Skeletal muscle satellite cell (primary cell): ENCODE data around the gene TSPAN11.
A peak's percentile ranks its signal among the peaks of the same experiment; 100 is the strongest.
"Not testable (repeated sequence)": the region's sequence is repeated elsewhere in the genome, so short reads cannot be mapped to it uniquely, and the experiment has no call there.

ENCODE experiments used
- H3K27me3 ChIP-seq: 2 replicates; pipeline ENCODE4 v1.7.0; 2013; ENCODE audit warnings: low read length; ENCODE audit not compliant: control insufficient read depth, insufficient read depth
- H3K36me3 ChIP-seq: 2 replicates; pipeline ENCODE4 v1.7.0; 2013; ENCODE audit warnings: mild to moderate bottlenecking, control low read depth, low read length; ENCODE audit not compliant: insufficient read depth
- H3K4me1 ChIP-seq: 2 replicates; pipeline ENCODE4 v1.7.0; 2013; ENCODE audit warnings: low read length; ENCODE audit not compliant: control insufficient read depth, insufficient read depth
- H3K4me2 ChIP-seq: 2 replicates; pipeline ENCODE4 v1.7.0; 2013; ENCODE audit warnings: mild to moderate bottlenecking, low read length
- H3K4me3 ChIP-seq: 2 replicates; pipeline ENCODE4 v1.7.0; 2013; ENCODE audit warnings: low read length
- H3K9ac ChIP-seq: 2 replicates; pipeline ENCODE4 v1.7.0; 2013; ENCODE audit warnings: mild to moderate bottlenecking, low read depth, low read length, moderate library complexity
- H3K9me3 ChIP-seq: replicated peaks from 2 replicates; pipeline ENCODE4 v1.7.0; 2013; ENCODE audit warnings: mild to moderate bottlenecking, control low read depth, low read length

The TSPAN11 gene

GRCh38 chr12:31006416-31007152, 80.0 kb downstream of the TSPAN11 start:
- no peaks in the 10 kb centered on the region for H3K36me3 ChIP-seq
- no peaks in the 10 kb centered on the region for H3K9me3 ChIP-seq
- no peak overlapping the region for H3K4me3 ChIP-seq
- peaks cover 42% of the 10 kb centered on the region for H3K4me1 ChIP-seq
- H3K27me3 ChIP-seq = no peaks in the 10 kb centered on the region
- H3K9ac ChIP-seq = peak overlapping the region; percentile 44
- no peak overlapping the region for H3K4me2 ChIP-seq

GRCh38 chr12:31007153-31007495, 80.6 kb downstream of the TSPAN11 start:
- no peak overlapping the region for H3K9ac ChIP-seq
- H3K9me3 ChIP-seq = no peaks in the 10 kb centered on the region
- H3K36me3 ChIP-seq = no peaks in the 10 kb centered on the region
- H3K4me3 ChIP-seq = no peak overlapping the region
- H3K4me1 ChIP-seq = peaks cover 42% of the 10 kb centered on the region
- no peak overlapping the region for H3K4me2 ChIP-seq
- peaks cover 2% of the 10 kb centered on the region for H3K27me3 ChIP-seq

DNA sequence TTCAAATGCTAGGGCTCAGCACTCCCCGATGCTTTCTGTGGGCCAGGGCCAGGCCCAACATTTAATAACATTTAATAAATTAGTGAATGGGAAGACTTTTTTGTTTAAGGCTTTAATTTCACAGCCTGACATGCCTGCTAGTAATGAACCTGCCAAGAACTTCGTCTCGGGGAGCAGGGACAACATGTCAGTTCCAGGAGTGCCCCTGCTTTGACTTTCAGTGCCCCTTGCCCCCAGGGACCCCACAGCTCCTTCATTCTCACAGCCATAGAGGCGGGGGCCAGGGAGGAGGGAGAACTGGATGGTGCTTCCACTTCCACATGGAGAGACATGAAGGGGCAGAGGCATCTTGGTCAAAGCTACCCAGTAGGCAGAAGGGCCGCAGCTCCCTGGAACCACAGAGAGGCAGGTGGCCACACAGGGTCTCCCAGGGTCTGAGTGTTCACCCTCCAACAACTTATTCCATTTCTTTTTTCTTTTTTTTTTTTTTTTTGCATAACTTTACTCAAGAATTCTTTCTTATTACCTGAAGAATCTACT, 81.2 kb downstream of the TSPAN11 start:
- H3K9me3 ChIP-seq = no peaks in the 10 kb centered on the region
- H3K36me3 ChIP-seq = no peaks in the 10 kb centered on the region
- no peak overlapping the region for H3K4me3 ChIP-seq
- peaks cover 4% of the 10 kb centered on the region for H3K27me3 ChIP-seq
- H3K9ac ChIP-seq = no peak overlapping the region
- H3K4me2 ChIP-seq = no peak overlapping the region
- peaks cover 37% of the 10 kb centered on the region for H3K4me1 ChIP-seq

DNA sequence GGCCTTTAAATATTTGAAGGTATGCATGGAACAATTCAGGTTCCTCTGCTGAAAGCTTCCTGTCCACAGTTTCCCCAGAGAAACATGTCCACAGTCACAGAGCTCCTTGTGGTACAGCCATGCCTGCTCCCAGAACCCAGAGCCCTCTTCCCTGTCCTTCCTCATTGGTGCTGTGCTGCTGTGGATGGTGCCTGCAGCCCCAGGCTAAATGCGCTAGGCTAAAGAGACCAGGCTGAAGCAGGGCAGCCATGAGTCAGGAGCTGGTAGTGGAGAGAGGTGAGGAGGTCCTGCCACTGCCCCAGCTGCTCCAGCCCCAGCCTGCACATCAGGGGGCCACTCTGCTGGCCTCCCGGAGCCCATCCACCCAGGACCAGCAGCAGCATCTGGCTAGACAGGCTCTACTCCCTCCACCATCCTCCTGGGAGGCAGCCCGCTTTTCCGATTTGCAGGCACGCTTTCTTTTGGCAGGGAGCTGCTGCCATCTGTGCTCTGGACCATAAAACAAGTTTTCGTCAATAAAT, 81.8 kb downstream of the TSPAN11 start:
- Histone ChIP-seq H3K4me1 (peaks cover 31% of the 10 kb centered on the region), H3K9me3 (no peaks in the 10 kb centered on the region), H3K9ac (no peak overlapping the region), H3K27me3 (peaks cover 4% of the 10 kb centered on the region), H3K4me3 (no peak overlapping the region), H3K4me2 (no peak overlapping the region), H3K36me3 (no peaks in the 10 kb centered on the region)

- no peak overlapping the region for H3K4me3 ChIP-seq
Observed at GRCh38 chr12:31008961-31009840, 82.7 kb downstream of the TSPAN11 start.

GRCh38 chr12:31009976-31010375, 83.4 kb downstream of the TSPAN11 start:
- Histone ChIP-seq H3K27me3 (peaks cover 12% of the 10 kb centered on the region), H3K4me2 (no peak overlapping the region), H3K4me3 (no peak overlapping the region), H3K9ac (no peak overlapping the region), H3K4me1 (peaks cover 20% of the 10 kb centered on the region), H3K9me3 (no peaks in the 10 kb centered on the region), H3K36me3 (no peaks in the 10 kb centered on the region)

More at GRCh38 chr12:31008961-31009840, 82.7 kb downstream of the TSPAN11 start:
- Histone ChIP-seq H3K4me2 (no peak overlapping the region), H3K4me1 (peaks cover 23% of the 10 kb centered on the region), H3K9me3 (no peaks in the 10 kb centered on the region), H3K9ac (no peak overlapping the region), H3K27me3 (peaks cover 5% of the 10 kb centered on the region), H3K36me3 (no peaks in the 10 kb centered on the region)

DNA sequence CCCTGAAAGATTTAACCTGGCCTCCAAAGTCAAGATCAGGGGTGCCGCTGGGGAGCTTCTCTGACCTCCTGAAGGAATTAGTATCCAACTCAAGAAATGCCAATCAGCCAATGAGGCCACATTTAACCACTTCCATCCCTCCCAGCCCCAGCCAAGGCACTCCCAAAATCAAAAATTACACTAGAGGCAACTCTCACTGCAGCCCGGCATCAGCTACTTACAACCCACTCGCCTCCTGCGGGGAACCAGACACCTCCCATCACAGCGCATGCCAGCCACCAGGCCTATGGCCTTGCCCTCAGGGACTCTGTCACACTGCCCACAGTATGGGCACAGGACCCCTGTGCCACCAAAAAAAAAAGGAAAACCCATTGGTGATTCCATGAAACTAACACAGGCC, 84.8 kb downstream of the TSPAN11 start:
- Histone ChIP-seq H3K4me2 (no peak overlapping the region), H3K36me3 (no peaks in the 10 kb centered on the region), H3K27me3 (peaks cover 12% of the 10 kb centered on the region), H3K4me1 (peaks cover 8% of the 10 kb centered on the region), H3K9ac (no peak overlapping the region), H3K9me3 (no peaks in the 10 kb centered on the region), H3K4me3 (no peak overlapping the region)

DNA sequence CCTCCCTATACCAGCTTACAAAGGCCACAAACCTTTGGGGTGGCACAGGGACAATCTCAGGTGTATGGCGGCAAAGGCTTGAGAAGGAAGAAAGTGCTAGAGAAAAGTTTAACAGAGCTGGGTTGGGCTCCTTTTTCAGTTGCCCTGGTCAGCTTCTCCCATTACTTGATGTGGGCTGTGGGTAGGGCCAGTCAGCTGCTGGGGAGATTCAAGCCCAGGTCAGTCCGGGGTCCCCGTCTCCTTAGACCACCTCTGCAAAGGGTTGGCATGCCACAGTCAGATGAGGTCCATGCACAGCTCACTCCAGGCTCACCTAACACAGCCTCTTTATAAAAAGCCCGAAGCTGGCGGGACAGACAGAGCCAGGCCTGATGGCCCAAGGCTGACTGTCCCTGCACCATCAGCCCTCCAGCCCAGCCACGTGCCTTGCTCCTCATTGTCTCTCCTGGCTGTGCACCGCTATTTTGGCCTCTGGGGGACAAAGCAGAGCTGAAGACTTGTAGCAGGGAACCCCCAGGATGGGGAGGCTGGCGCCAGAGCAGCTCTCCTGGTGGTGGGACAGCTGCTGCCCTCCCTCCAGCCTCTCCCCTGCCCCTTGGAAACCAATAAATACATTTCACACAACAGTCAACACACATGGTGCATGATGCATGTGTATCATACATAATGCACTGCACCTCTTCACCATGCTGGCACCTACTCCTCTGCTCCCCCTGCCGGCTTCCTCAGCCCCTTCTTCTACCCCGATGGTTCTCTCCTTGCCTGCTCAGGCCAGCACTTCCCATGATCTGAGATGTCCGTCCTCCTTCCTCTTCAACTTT, 85.4 kb downstream of the TSPAN11 start:
- Histone ChIP-seq H3K9me3 (no peaks in the 10 kb centered on the region), H3K4me1 (peaks cover 2% of the 10 kb centered on the region), H3K36me3 (no peaks in the 10 kb centered on the region), H3K4me2 (no peak overlapping the region), H3K9ac (no peak overlapping the region), H3K27me3 (peaks cover 12% of the 10 kb centered on the region), H3K4me3 (no peak overlapping the region)

GRCh38 chr12:31012567-31012891, 86.0 kb downstream of the TSPAN11 start:
- not testable (repeated sequence) for H3K4me3 ChIP-seq, H3K4me2 ChIP-seq, H3K36me3 ChIP-seq, H3K9ac ChIP-seq, H3K9me3 ChIP-seq, H3K4me1 ChIP-seq
- peaks cover 12% of the 10 kb centered on the region for H3K27me3 ChIP-seq

DNA sequence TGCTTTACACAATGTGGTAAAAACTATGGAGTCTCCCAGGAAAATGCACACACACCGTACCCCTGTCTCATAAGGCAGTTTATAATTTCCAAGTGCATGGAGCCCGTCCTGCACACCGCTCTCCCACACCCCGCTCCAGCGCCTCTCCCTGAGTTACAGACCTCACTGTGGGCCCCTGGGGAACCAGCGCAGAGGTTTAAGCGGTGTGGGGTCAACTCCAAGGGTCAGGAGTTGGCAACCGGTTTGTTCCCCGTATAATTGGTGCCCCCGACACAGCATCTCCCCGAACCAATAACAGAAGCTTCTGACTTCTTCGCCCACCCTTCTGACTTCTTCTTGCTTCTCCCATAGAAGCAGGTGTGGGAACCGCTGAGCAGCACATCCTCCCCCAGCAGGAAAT, 88.7 kb downstream of the TSPAN11 start:
- Histone ChIP-seq H3K4me3 (no peak overlapping the region), H3K27me3 (peaks cover 16% of the 10 kb centered on the region), H3K36me3 (no peaks in the 10 kb centered on the region), H3K9ac (no peak overlapping the region), H3K4me2 (no peak overlapping the region), H3K9me3 (no peaks in the 10 kb centered on the region), H3K4me1 (no peaks in the 10 kb centered on the region)

GRCh38 chr12:31016057-31016456, 89.5 kb downstream of the TSPAN11 start:
- H3K27me3 ChIP-seq = peaks cover 22% of the 10 kb centered on the region
- no peak overlapping the region for H3K4me2 ChIP-seq
- H3K36me3 ChIP-seq = no peaks in the 10 kb centered on the region
- no peak overlapping the region for H3K4me3 ChIP-seq
- H3K4me1 ChIP-seq = no peaks in the 10 kb centered on the region
- H3K9ac ChIP-seq = no peak overlapping the region
- H3K9me3 ChIP-seq = no peaks in the 10 kb centered on the region
